Lower leg skin (tissue), 4 donors: ENCODE measurements around the gene GSC2. TPM values are rescaled to one million over a fixed set of nuclear protein-coding genes. Genes with fewer than 3 reads are reported as not detected.

Experiments
- DNase-seq, 2 donors: peaks; one replicate each; pipeline ENCODE4 v3.0.0-alpha.2; 2019; ENCODE audit warnings: low spot score in 2 of 2
- H3K4me3 ChIP-seq: fragments of 200-600 bp; sonication (generic); 2 replicates; pipeline ENCODE4 v1.5.1; 2017; ENCODE audit warnings: mild to moderate bottlenecking, low read depth; ENCODE audit not compliant: poor library complexity, severe bottlenecking
- CTCF ChIP-seq, 3 donors: fragments of 450-650 bp; IDR thresholded peaks; one replicate each; pipeline ENCODE4 v1.5.1; 2016; ENCODE audit warnings: antibody characterized with exemption in 3 of 3, mild to moderate bottlenecking in 3 of 3, moderate library complexity in 2 of 3
- POLR2A ChIP-seq, 2 donors: fragments of 450-650 bp; IDR thresholded peaks; one replicate each; pipeline ENCODE4 v1.6.1; 2016 to 2017; ENCODE audit warnings: antibody characterized with exemption in 2 of 2, mild to moderate bottlenecking in 1 of 2, moderate library complexity in 1 of 2
- WGBS, 2 donors: methylation state at CpG; one replicate each; pipeline ENCODE4 v1.1.5; 2018; 5-methylcytosine and 5-hydroxymethylcytosine counted together
- intact Hi-C: fragments of 100-400 bp; cut with DNase I; formaldehyde crosslinking; loops from one replicate; pipeline ENCODE4 v1.15.0; 2023; ENCODE audit warnings: low total_unique reads
- total RNA-seq, 4 donors: library from RNA; depleted of rRNA; stranded (reverse); fragments of >200 nt; gene quantifications; one replicate each; pipeline ENCODE4 v1.1.0, GENCODE V29; 2016

The GSC2 gene
- total RNA-seq, 4 donors from 2014 or later: 0.42 to 2.6 TPM; not detected in 2

- WGBS, 2 donors: 64 to 74% methylated on average over 13 to 15 of the region's 15 CpGs
- no peak overlapping the region for H3K4me3 ChIP-seq
- intact Hi-C loops: loop anchor here (10.0 kb wide), 1 partner anchor 496 kb away; no protein-coding TSS in a partner anchor
- TF ChIP-seq CTCF (IDR thresholded peaks at IDR 0.05): no peak
- no peak for TF ChIP-seq POLR2A (IDR thresholded peaks at IDR 0.05)
- DNase-seq: no peak
Observed at GRCh38 chr22:19138217-19139000, 11.7 kb downstream of the GSC2 start.

- 89 to 96% methylated on average over 9 to 10 of the region's 11 CpGs for WGBS, 2 donors
- no peak for TF ChIP-seq CTCF (IDR thresholded peaks at IDR 0.05)
- TF ChIP-seq POLR2A (IDR thresholded peaks at IDR 0.05): no peak
- H3K4me3 ChIP-seq: no peak overlapping the region
- no peak for DNase-seq
- intact Hi-C loops: loop anchor here (10.0 kb wide), 1 partner anchor 497 kb away; no protein-coding TSS in a partner anchor
Observed at GRCh38 chr22:19137384-19138216, 12.5 kb downstream of the GSC2 start.

DNA sequence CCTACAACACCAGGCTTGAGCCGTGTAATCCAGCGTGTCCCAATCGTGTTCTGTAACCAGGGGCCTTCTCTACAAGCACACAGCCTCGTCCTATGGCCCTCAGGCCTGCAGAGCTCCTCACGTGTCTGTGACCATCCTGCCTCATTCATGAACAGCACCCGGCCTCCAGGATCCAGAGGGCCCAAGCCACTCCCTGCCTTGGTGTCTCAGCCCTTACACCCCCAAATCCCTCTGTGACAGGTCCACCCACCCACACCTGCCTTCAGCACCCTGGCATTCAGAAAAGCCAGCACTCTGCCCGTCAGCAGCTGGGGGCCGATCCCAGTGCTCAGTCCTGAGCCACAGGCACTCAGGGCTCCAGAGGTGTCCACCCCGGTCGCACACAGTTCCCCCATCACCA is 13.2 kb downstream of the GSC2 start:
- H3K4me3 ChIP-seq: no peak overlapping the region
- 87 to 93% methylated on average over 10 of the region's 10 CpGs for WGBS, 2 donors
- no peak for DNase-seq
- TF ChIP-seq CTCF (IDR thresholded peaks at IDR 0.05) (no peak), POLR2A (IDR thresholded peaks at IDR 0.05) (no peak)
- intact Hi-C loops: loop anchor here (10.0 kb wide), 1 partner anchor 498 kb away; no protein-coding TSS in a partner anchor

DNA sequence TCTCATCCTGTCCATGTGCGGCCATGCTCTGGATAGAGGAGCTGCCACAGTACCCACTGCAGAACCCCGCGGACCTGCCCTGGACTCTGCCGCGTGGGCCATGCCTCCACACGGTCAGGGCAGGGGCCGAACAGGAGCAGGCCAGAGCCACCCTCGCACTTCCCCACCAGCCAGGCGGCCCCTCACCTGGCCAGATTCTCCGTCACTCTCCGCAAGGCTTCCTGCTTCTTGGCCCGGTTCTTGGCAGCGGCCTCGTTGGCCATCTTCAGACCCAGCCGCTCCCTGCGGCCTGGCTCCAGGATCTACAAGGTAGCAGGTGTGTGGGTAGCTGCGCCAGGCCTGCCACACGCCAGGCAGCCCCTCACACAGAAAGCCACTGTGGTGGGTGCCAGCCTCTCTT is 15.2 kb downstream of the GSC2 start:
- TF ChIP-seq CTCF (IDR thresholded peaks at IDR 0.05) (no peak), POLR2A (IDR thresholded peaks at IDR 0.05) (no peak)
- DNase-seq: no peak
- 90 to 91% methylated on average over 18 of the region's 18 CpGs for WGBS, 2 donors
- H3K4me3 ChIP-seq: no peak overlapping the region
- intact Hi-C loops: loop anchor here (10.0 kb wide), 1 partner anchor 500 kb away; no protein-coding TSS in a partner anchor

DNA sequence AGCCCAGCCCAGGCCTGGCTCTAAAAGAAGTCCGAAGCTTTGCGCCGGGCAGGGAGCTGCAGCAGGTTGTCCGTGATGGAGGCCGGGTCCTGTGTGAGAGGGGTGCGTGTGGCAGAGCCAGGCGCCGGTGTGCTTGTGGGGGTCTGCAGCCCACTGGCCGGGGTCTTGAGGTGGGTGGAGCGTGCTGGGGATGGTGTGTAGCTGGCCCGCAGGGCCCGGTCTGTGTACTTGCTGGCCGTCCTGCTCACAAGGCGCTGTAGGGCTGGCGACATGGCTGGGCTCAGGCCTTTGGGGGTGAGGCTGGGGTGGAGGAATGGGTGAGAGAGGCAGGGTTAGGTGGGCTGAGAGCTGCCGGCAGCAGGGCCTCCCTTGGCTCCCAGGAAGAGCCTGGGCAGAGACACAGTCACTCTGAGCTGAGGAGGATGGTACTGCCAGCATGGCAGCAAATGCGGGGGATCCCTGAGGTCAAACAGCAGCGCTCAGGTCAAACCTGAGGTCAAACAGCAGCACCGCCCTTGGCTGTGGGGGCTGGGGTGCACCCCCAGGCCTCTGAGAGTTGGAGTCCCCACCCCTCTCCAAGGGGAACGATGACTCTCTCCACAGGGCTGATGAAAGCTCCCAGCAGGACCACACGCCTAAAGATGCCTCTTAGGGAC is 15.8 kb downstream of the GSC2 start:
- TF ChIP-seq POLR2A (IDR thresholded peaks at IDR 0.05): no peak
- no peak for TF ChIP-seq CTCF (IDR thresholded peaks at IDR 0.05)
- H3K4me3 ChIP-seq: no peak overlapping the region
- 92 to 95% methylated on average over 15 to 21 of the region's 21 CpGs for WGBS, 2 donors
- DNase-seq: no peak
- intact Hi-C loops: loop anchor here (10.0 kb wide), 1 partner anchor 500 kb away; no protein-coding TSS in a partner anchor
